HG02610 (cell line): ENCODE measurements around the gene KIF26B.

Experiments used
- ATAC-seq: cut with Tn5 transposase; IDR thresholded peaks from one replicate; pipeline ENCODE4 v1.9.1; 2021; ENCODE audit warnings: mild to moderate bottlenecking, moderate library complexity; ENCODE audit not compliant: unreplicated experiment

KIF26B gene

GRCh38 chr1:245484176-245484575 is 329.4 kb downstream of the KIF26B start:
- ATAC-seq, result no peak

- ATAC-seq, result no peak
These were observed 331.2 kb downstream of the KIF26B start for GRCh38 chr1:245485996-245486395.

- ATAC-seq, result no peak
These were observed 332.1 kb downstream of the KIF26B start for GRCh38 chr1:245486775-245487470.

GRCh38 chr1:245488346-245489129 is 333.8 kb downstream of the KIF26B start:
- no peak for ATAC-seq

GRCh38 chr1:245489838-245490237 is 335.1 kb downstream of the KIF26B start:
- no peak for ATAC-seq

- no peak for ATAC-seq
These were observed 338.2 kb downstream of the KIF26B start for GRCh38 chr1:245493029-245493428.

- ATAC-seq, result no peak
These were observed 340.9 kb downstream of the KIF26B start for GRCh38 chr1:245495681-245496080.

GRCh38 chr1:245500546-245500945 is 345.8 kb downstream of the KIF26B start:
- no peak for ATAC-seq

- ATAC-seq, result no peak
These were observed 346.8 kb downstream of the KIF26B start for GRCh38 chr1:245501633-245502032.

- no peak for ATAC-seq
These were observed 348.8 kb downstream of the KIF26B start for GRCh38 chr1:245503548-245503947.

GRCh38 chr1:245510144-245510543 is 355.4 kb downstream of the KIF26B start:
- ATAC-seq, result no peak

GRCh38 chr1:245512181-245512888 is 357.6 kb downstream of the KIF26B start:
- ATAC-seq, result no peak

- ATAC-seq, result no peak
These were observed 358.3 kb downstream of the KIF26B start for GRCh38 chr1:245512980-245513578.

- no peak for ATAC-seq
These were observed 361.5 kb downstream of the KIF26B start for GRCh38 chr1:245516284-245516759.

- no peak for ATAC-seq
These were observed 365.8 kb downstream of the KIF26B start for GRCh38 chr1:245520611-245521010.

GRCh38 chr1:245526141-245526540 is 371.4 kb downstream of the KIF26B start:
- no peak for ATAC-seq

GRCh38 chr1:245528258-245528635 is 373.5 kb downstream of the KIF26B start:
- ATAC-seq, result no peak

- no peak for ATAC-seq
These were observed 376.2 kb downstream of the KIF26B start for GRCh38 chr1:245530937-245531336.

- no peak for ATAC-seq
These were observed 383.2 kb downstream of the KIF26B start for GRCh38 chr1:245537992-245538391.

GRCh38 chr1:245538671-245539070 is 383.9 kb downstream of the KIF26B start:
- ATAC-seq, result no peak

- no peak for ATAC-seq
These were observed 386.6 kb downstream of the KIF26B start for GRCh38 chr1:245541369-245541768.
